Body of pancreas (tissue), 4 donors: ENCODE results near the gene SLC1A7. TPM values are rescaled to one million over a fixed set of nuclear protein-coding genes. Genes with fewer than 3 reads are reported as not detected.

Source experiments
- ATAC-seq: fragments of 150-250 bp; one replicate; pipeline ENCODE4 v1.9.1; 2016
- DNase-seq, 4 donors: peaks; one replicate each; pipeline ENCODE4 v3.0.0-alpha.2; 2019
- H3K27ac ChIP-seq, 4 donors: fragments of 200-600 bp; sonication (generic); 1 replicate in 3 of 4; 2 replicates in 1 of 4; pipeline versions ENCODE4 v1.5.1 to v1.6.1; 2016 to 2019; ENCODE audit warnings: mild to moderate bottlenecking in 1 of 4, mixed read lengths in 1 of 4, moderate library complexity in 1 of 4
- H3K27me3 ChIP-seq, 2 donors: fragments of 200-600 bp; sonication (generic); one replicate each; pipeline ENCODE4 v1.6.0; 2016; ENCODE audit warnings: mild to moderate bottlenecking in 1 of 2
- H3K36me3 ChIP-seq, 2 donors: fragments of 200-600 bp; sonication (generic); replicated peaks in 1 of 2; 2 replicates each; pipeline ENCODE4 v1.5.1; 2016; ENCODE audit warnings: low read depth in 2 of 2; ENCODE audit not compliant: insufficient read depth in 1 of 2
- H3K4me1 ChIP-seq: fragments of 200-600 bp; sonication (generic); one replicate; pipeline ENCODE4 v1.6.0; 2016
- H3K4me3 ChIP-seq, 2 donors: fragments of 200-600 bp; sonication (generic); 1 replicate in 1 of 2; 2 replicates in 1 of 2; pipeline ENCODE4 v1.5.1; 2016 to 2019
- H3K9me3 ChIP-seq, 3 donors: fragments of 200-600 bp; sonication (generic); 1 replicate in 2 of 3; 2 replicates in 1 of 3; pipeline ENCODE4 v1.5.1; 2016
- POLR2A ChIP-seq, 3 donors: fragments of 450-650 bp; IDR thresholded peaks; one replicate each; pipeline ENCODE4 v1.6.1; 2016; ENCODE audit warnings: antibody characterized with exemption in 3 of 3, mild to moderate bottlenecking in 2 of 3
- WGBS, 2 donors: methylation state at CpG; one replicate each; pipeline ENCODE4 v1.1.5; 2017; 5-methylcytosine and 5-hydroxymethylcytosine counted together
- intact Hi-C: fragments of 100-400 bp; cut with DNase I; formaldehyde crosslinking; loops from one replicate; pipeline ENCODE4 v1.15.1; 2023
- total RNA-seq, 2 donors: library from RNA; depleted of rRNA; stranded (reverse); fragments of >200 nt; gene quantifications; one replicate each; pipeline ENCODE4 v1.1.0, GENCODE V29; 2016
- TF ChIP-seq, protein P1 (sequence below), 7 experiments: fragments of 450-650 bp in 4 of 7; fragments of 200-600 bp in 3 of 7; sonication (generic) in 3 of 7; IDR thresholded peaks; one replicate each; pipeline ENCODE4 v1.5.1; 2016 to 2019; ENCODE audit warnings: antibody characterized with exemption in 7 of 7

SLC1A7 gene
- total RNA-seq, 2 donors from 2014 or later, result not detected

DNA sequence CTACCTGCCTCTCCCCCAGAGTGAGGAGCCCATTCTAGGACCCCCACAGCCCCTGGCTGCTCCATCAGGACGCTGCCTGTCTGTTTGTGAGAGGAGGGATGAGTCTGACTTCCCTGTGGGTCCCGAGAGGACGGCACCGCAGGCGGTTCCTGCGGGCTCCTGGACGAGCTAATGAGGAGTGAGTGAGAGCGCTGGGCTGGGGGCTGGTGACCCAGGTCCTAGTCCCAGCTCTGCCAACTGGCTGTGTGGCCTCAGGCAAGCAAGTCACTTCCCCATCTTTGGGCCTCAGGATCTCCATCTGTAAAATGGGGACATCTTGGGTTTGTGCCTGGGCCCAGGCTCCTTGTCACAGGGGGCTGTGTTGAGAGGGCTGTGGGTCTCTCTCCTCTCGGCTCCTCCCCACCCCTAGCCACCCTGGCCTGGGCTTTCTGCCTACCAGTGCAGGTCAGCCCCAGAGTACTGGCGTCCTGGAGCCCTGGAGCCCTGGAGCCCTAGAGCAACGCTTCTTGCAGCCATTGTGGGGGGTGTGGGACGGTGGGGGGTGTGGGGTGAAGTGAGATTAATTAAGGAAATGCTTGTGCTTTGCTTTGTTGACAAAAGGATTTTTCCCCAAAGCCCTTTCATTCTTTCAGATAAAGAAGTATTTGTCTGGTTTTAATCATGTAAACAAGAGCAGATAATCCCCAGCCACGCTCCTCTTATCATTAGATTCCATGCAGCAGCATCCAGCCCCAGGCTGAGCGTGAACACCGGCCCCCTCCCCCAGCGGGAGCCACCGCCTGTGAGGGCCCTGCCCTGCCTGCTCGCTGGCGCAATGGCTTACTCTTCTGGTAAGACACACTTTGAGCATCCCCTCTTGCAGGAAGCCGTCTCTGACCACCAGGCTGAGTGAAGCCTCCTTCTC is 26.8 kb downstream of the SLC1A7 start:
- Histone ChIP-seq H3K27ac (peak overlapping the region in 1 of 4 donors; percentile 34), H3K4me1 (peaks cover 5% of the 10 kb centered on the region), H3K4me3 (no peak overlapping the region), H3K36me3 (no peaks in the 10 kb centered on the region), H3K9me3 (no peaks in the 10 kb centered on the region), H3K27me3 (no peaks in the 10 kb centered on the region)
- DNase-seq, result peak in 2 of 4 donors; percentile 40 to 44
- 38 to 55% methylated on average over 5 to 20 of the region's 20 CpGs for WGBS, 2 donors
- no peak for TF ChIP-seq POLR2A (IDR thresholded peaks at IDR 0.05)
- TF ChIP-seq, protein P1, sequence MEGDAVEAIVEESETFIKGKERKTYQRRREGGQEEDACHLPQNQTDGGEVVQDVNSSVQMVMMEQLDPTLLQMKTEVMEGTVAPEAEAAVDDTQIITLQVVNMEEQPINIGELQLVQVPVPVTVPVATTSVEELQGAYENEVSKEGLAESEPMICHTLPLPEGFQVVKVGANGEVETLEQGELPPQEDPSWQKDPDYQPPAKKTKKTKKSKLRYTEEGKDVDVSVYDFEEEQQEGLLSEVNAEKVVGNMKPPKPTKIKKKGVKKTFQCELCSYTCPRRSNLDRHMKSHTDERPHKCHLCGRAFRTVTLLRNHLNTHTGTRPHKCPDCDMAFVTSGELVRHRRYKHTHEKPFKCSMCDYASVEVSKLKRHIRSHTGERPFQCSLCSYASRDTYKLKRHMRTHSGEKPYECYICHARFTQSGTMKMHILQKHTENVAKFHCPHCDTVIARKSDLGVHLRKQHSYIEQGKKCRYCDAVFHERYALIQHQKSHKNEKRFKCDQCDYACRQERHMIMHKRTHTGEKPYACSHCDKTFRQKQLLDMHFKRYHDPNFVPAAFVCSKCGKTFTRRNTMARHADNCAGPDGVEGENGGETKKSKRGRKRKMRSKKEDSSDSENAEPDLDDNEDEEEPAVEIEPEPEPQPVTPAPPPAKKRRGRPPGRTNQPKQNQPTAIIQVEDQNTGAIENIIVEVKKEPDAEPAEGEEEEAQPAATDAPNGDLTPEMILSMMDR (IDR thresholded peaks at IDR 0.05), result no peak
- intact Hi-C loops, result no loop called here
- peak; percentile 71 for ATAC-seq

DNA sequence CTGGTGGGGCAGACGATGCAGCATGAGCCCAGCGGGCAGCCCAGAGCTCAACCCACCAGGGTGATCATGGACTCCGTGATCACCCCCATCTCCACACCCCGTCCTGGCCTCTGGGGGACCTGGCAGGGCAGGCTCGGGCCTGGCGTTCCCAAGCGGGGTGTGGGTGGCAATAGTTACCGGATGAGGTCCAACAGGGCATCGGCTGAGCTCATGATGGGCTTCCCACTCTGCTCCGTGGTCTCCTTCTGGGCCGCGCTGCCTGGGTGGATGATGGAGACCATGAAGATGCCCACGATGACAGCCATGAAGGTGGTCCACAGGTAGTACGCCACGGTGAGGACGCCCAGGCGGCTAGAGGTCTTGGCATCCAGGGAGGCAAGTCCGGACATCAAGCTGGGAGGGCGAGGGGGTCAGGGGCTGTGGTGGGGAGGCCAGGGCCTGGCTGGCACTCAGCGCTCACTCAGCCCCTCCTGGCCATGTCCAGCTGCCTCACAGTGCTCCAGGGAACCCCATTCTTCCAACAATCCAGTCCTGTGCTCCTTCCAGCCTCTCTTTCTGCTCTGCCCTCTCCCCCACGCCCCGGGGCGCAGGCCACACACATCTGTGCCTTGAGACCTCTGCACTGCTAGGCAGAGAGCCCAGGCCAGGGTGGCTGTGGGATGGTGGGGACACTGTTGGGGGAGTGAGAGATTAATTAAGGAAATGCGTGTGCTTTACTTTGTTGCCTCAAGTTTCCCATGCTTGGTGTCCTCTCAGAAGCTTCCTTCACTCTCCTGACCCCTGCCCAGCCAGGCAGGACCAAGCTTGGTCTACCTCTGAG is 27.6 kb downstream of the SLC1A7 start:
- DNase-seq (no peak), ATAC-seq (no peak)
- H3K4me3 ChIP-seq, result no peak overlapping the region
- 88 to 89% methylated on average over 11 to 24 of the region's 24 CpGs for WGBS, 2 donors
- no peaks in the 10 kb centered on the region for H3K36me3 ChIP-seq
- TF ChIP-seq, protein P1 (IDR thresholded peaks at IDR 0.05), result no peak
- TF ChIP-seq POLR2A (IDR thresholded peaks at IDR 0.05), result no peak
- peaks cover 5% of the 10 kb centered on the region for H3K4me1 ChIP-seq
- no peaks in the 10 kb centered on the region for H3K9me3 ChIP-seq
- intact Hi-C loops, result no loop called here
- H3K27me3 ChIP-seq, result no peaks in the 10 kb centered on the region
- H3K27ac ChIP-seq, result peak overlapping the region in 1 of 4 donors; percentile 34

DNA sequence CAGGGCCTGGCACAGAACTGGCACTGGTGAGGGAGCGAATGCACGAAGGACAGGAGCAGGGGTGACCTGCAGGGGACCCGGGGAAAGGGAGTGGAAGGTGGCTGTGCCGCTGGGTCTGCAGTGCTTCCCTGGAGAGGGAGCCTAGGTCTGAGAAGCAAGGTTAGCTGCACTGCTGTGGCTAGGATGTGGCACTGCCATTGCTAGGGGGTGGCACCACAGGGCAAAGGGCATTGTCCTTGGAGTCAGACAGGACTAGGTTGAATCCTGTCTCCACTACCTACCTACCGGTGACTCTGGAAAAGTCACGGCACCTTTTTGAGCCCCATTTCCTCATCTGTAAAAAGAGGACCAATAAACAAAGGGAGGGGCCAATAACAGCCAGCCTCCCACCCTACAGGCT is 28.3 kb downstream of the SLC1A7 start:
- 94 to 97% methylated on average over 5 to 6 of the region's 6 CpGs for WGBS, 2 donors
- H3K27me3 ChIP-seq, result no peaks in the 10 kb centered on the region
- H3K36me3 ChIP-seq, result no peaks in the 10 kb centered on the region
- no peak for DNase-seq
- TF ChIP-seq POLR2A (IDR thresholded peaks at IDR 0.05), result no peak
- TF ChIP-seq, protein P1 (IDR thresholded peaks at IDR 0.05), result no peak
- H3K9me3 ChIP-seq, result no peaks in the 10 kb centered on the region
- intact Hi-C loops, result no loop called here
- H3K4me1 ChIP-seq, result peaks cover 11% of the 10 kb centered on the region
- H3K27ac ChIP-seq, result no peak overlapping the region
- H3K4me3 ChIP-seq, result no peak overlapping the region
- ATAC-seq, result no peak

DNA sequence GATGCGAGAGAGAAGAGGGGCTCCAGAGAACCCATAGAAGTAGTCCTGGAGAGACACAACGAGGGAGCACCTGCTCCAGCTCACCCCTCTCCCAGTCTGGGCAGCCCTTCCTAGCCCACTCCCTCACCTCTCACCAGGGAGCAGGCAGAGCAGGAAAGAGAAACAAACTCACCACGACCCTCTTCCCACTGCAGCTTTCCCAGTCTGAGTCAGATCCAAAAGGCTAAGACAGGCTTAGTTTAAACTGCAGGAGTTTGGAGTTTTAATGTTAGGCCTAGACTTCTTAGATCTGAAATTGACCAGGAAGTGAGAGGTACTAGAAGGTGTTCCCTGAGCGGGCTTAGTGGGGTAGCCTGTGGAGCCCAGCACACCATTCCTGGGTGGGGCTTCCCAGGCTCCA is 29.6 kb downstream of the SLC1A7 start:
- intact Hi-C loops, result no loop called here
- no peaks in the 10 kb centered on the region for H3K36me3 ChIP-seq
- no peak overlapping the region for H3K27ac ChIP-seq
- ATAC-seq, result no peak
- TF ChIP-seq POLR2A (IDR thresholded peaks at IDR 0.05), result no peak
- TF ChIP-seq, protein P1 (IDR thresholded peaks at IDR 0.05), result no peak
- no peak for DNase-seq
- no peak overlapping the region for H3K4me3 ChIP-seq
- no peaks in the 10 kb centered on the region for H3K27me3 ChIP-seq
- no peaks in the 10 kb centered on the region for H3K9me3 ChIP-seq
- H3K4me1 ChIP-seq, result peaks cover 17% of the 10 kb centered on the region
- WGBS, 2 donors, result 91 to 94% methylated on average over 4 of the region's 4 CpGs
